Right atrium auricular region (tissue), 2 donors: ENCODE data around the gene TP53TG5. TPM values are rescaled to one million over a fixed set of nuclear protein-coding genes. Genes with fewer than 3 reads are reported as not detected.
A peak's percentile ranks its signal among the peaks of the same experiment; 100 is the strongest.

Source experiments
- DNase-seq: peaks from one replicate; pipeline ENCODE4 v3.0.0-alpha.2; 2019; ENCODE audit warnings: low spot score
- H3K27ac ChIP-seq, 2 donors: fragments of 200-600 bp; sonication (generic); 1 replicate in 1 of 2; 2 replicates in 1 of 2; pipeline ENCODE4 v1.5.1; 2016 to 2019
- H3K27me3 ChIP-seq, 2 donors: fragments of 200-600 bp; sonication (generic); one replicate each; pipeline versions ENCODE4 v1.5.1 to v1.6.0; 2017 to 2019
- H3K36me3 ChIP-seq: fragments of 200-600 bp; sonication (generic); one replicate; pipeline ENCODE4 v1.5.1; 2016
- H3K4me1 ChIP-seq, 2 donors: fragments of 200-600 bp; sonication (generic); one replicate each; pipeline versions ENCODE4 v1.5.1 to v1.6.0; 2017 to 2019
- H3K4me3 ChIP-seq, 2 donors: fragments of 200-600 bp; sonication (generic); 1 replicate in 1 of 2; 2 replicates in 1 of 2; pipeline ENCODE4 v1.5.1; 2017 to 2019; ENCODE audit warnings: mild to moderate bottlenecking in 1 of 2, moderate library complexity in 1 of 2
- H3K9me3 ChIP-seq, 2 donors: fragments of 200-600 bp; sonication (generic); one replicate each; pipeline ENCODE4 v1.5.1; 2019
- total RNA-seq, 2 donors: library from RNA; depleted of rRNA; stranded (reverse); fragments of >200 nt; gene quantifications; one replicate each; pipeline ENCODE4 v1.1.0, GENCODE V29; 2016
- TF ChIP-seq, protein P1 (sequence below), 2 donors: fragments of 200-600 bp; sonication (generic); IDR thresholded peaks; one replicate each; pipeline ENCODE4 v1.5.1; 2019; ENCODE audit warnings: antibody characterized with exemption in 2 of 2

The TP53TG5 gene
- total RNA-seq, 2 donors from 2014 or later, result not detected

DNA sequence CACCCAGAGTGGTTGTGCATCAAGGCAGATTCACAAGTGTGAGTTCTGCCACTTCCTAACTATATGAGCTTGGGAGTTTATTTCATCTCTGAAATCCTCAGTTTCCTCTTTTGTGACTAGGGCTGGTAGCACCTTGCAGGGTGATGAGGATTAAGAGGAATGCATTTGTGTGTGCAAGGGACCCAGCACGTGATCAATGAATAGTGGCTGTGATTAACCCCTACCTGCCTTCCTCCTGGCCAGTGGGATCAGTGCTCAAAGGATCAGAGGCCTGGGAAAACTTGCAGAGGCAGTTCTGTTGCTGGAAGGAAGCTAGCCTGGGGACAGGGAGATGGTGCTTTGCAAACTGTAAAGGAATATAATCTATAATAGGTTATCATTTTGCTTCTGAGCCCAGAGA is 37.2 kb downstream of the TP53TG5 start:
- peaks cover 5 to 99% of the 10 kb centered on the region in 2 donors for H3K4me1 ChIP-seq
- DNase-seq, result no peak
- TF ChIP-seq, protein P1, sequence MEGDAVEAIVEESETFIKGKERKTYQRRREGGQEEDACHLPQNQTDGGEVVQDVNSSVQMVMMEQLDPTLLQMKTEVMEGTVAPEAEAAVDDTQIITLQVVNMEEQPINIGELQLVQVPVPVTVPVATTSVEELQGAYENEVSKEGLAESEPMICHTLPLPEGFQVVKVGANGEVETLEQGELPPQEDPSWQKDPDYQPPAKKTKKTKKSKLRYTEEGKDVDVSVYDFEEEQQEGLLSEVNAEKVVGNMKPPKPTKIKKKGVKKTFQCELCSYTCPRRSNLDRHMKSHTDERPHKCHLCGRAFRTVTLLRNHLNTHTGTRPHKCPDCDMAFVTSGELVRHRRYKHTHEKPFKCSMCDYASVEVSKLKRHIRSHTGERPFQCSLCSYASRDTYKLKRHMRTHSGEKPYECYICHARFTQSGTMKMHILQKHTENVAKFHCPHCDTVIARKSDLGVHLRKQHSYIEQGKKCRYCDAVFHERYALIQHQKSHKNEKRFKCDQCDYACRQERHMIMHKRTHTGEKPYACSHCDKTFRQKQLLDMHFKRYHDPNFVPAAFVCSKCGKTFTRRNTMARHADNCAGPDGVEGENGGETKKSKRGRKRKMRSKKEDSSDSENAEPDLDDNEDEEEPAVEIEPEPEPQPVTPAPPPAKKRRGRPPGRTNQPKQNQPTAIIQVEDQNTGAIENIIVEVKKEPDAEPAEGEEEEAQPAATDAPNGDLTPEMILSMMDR (IDR thresholded peaks at IDR 0.05), result no peak
- peaks cover 22% of the 10 kb centered on the region for H3K36me3 ChIP-seq
- no peaks in the 10 kb centered on the region for H3K27me3 ChIP-seq
- peak overlapping the region; percentile 96 to 97 for H3K27ac ChIP-seq
- no peaks in the 10 kb centered on the region for H3K9me3 ChIP-seq
- H3K4me3 ChIP-seq, result no peak overlapping the region

DNA sequence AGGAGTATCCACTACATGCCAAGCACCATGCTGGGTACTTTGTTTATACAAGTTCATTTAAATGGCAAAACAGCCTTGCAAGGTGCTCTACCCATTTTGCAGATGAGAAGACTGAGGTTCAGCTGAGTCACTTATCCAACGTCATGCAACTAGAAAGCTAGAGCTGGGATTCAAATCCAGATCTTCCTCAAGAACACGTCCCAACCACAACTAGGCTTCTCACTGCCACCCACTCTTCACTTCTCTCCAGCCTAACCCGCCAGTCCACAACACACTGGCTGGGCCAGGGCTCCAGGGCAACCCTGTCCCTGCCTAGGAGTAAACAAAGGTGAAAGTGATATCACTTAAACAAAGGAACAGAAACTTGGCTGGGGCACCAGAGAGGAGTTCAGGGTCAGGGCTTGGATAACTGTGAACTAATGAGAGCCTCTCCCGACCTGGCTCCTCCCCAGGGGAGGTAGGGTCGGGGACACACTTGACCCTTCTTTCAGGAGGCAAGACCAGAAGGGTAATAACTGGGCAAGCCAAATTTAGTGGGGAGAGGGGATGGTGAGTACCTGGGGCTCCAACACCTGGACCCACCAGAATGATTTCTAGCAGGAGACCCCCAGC is 37.8 kb downstream of the TP53TG5 start:
- DNase-seq, result no peak
- Histone ChIP-seq H3K4me3 (no peak overlapping the region), H3K36me3 (peaks cover 28% of the 10 kb centered on the region), H3K4me1 (peaks cover 5 to 98% of the 10 kb centered on the region in 2 donors), H3K27me3 (no peaks in the 10 kb centered on the region), H3K27ac (peak overlapping the region; percentile 96 to 97), H3K9me3 (no peaks in the 10 kb centered on the region)
- TF ChIP-seq, protein P1 (IDR thresholded peaks at IDR 0.05), result no peak

DNA sequence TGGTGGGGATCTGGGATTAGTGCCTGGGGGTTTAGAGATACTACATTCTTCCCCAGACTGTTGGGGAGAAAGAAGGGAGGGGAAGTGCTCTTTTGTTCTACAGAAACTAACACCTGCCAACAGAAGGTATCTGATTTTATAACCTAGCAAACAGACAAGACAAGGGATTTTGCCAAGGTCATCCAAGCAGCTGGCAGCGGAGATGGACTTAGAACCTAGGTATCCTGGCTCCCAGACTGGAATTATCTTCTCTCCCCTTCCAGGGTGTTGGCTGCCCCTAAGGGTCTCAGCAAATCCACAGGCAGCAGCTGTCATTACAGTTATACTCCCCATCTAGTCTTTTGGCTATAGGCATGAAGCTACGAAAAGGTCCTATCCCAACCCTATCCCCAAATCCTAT is 38.3 kb downstream of the TP53TG5 start:
- peaks cover 34% of the 10 kb centered on the region for H3K36me3 ChIP-seq
- H3K27me3 ChIP-seq, result no peaks in the 10 kb centered on the region
- no peaks in the 10 kb centered on the region for H3K9me3 ChIP-seq
- peak overlapping the region; percentile 96 to 97 for H3K27ac ChIP-seq
- peaks cover 5 to 92% of the 10 kb centered on the region in 2 donors for H3K4me1 ChIP-seq
- DNase-seq, result no peak
- no peak overlapping the region for H3K4me3 ChIP-seq
- TF ChIP-seq, protein P1 (IDR thresholded peaks at IDR 0.05), result no peak

DNA sequence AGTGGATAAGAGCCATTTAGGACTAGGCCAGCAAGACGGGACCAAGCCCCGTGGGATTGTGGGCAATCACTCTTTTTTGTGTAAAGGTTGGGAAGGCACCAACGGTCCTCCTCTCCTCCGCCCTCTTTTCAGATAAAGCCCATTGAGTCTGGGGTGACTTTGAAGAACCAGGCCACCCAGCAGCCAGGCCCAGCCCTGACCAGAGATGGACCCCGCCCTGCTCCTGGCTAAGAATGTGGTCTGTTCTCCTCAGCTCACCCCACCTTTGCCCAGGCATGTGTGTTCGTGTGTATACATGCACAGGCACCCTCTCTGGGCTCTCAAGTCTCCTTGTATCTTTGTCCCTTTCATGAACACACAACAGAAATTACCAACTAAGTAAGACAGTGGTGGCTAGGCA is 39.0 kb downstream of the TP53TG5 start:
- peak overlapping the region; percentile 96 to 97 for H3K27ac ChIP-seq
- TF ChIP-seq, protein P1 (IDR thresholded peaks at IDR 0.05), result no peak
- H3K36me3 ChIP-seq, result peaks cover 40% of the 10 kb centered on the region
- H3K9me3 ChIP-seq, result no peaks in the 10 kb centered on the region
- H3K4me1 ChIP-seq, result peaks cover 5 to 85% of the 10 kb centered on the region in 2 donors
- DNase-seq, result no peak
- no peaks in the 10 kb centered on the region for H3K27me3 ChIP-seq
- no peak overlapping the region for H3K4me3 ChIP-seq

DNA sequence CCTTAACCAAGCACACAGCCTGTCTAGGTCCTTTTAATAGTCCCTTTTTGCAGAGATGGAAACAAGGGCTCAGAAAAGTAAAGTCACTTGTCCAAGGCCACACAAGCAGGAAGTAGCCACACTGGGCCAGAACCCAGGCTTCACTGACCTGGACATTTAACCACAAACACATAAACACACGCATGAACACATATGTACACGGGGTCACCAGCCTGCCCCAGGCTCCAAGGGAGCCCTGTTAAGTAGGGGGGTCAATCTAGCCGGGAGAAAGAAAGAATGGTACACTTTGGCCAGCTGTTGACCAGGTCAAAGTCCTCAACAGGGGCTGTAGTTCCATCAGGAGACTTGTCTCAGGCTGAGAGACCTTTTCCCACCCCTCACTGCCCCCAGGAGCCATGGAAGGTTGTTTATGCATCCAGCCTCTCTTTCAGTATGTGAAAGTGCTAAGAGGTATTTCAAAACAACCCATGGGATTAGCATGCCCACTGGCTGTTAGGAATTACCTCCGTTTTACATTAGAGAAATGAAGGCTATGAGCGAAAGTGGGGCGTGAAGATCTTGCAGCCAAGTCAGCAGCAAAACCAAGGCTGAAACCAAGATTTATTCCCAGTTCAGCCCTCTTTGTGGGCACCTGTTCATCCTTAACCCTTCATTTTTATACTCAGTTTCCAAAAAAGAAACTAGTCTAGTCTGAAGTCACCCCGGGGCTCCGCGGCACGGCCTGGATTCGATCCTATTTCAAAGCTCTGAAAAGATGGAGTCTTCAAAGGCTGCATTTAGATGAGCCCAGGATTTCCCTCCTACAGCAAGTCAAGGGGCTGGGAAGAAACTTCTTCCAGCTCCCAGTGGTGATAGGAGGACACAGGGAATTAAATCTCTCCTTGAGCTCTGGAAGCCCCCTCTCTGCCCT is 39.7 kb downstream of the TP53TG5 start:
- peak overlapping the region; percentile 96 to 97 for H3K27ac ChIP-seq
- DNase-seq, result no peak
- no peak overlapping the region for H3K4me3 ChIP-seq
- H3K27me3 ChIP-seq, result no peaks in the 10 kb centered on the region
- no peaks in the 10 kb centered on the region for H3K9me3 ChIP-seq
- TF ChIP-seq, protein P1 (IDR thresholded peaks at IDR 0.05), result no peak
- peaks cover 44% of the 10 kb centered on the region for H3K36me3 ChIP-seq
- peaks cover 0 to 78% of the 10 kb centered on the region in 2 donors for H3K4me1 ChIP-seq
